ENCODE results near the gene CEP95. TPM values are rescaled to one million over a fixed set of nuclear protein-coding genes. Genes with fewer than 3 reads are reported as not detected.

Gene CEP95
- total RNA-seq, 1 experiment from 2014 or later, result 63.8 TPM

DNA sequence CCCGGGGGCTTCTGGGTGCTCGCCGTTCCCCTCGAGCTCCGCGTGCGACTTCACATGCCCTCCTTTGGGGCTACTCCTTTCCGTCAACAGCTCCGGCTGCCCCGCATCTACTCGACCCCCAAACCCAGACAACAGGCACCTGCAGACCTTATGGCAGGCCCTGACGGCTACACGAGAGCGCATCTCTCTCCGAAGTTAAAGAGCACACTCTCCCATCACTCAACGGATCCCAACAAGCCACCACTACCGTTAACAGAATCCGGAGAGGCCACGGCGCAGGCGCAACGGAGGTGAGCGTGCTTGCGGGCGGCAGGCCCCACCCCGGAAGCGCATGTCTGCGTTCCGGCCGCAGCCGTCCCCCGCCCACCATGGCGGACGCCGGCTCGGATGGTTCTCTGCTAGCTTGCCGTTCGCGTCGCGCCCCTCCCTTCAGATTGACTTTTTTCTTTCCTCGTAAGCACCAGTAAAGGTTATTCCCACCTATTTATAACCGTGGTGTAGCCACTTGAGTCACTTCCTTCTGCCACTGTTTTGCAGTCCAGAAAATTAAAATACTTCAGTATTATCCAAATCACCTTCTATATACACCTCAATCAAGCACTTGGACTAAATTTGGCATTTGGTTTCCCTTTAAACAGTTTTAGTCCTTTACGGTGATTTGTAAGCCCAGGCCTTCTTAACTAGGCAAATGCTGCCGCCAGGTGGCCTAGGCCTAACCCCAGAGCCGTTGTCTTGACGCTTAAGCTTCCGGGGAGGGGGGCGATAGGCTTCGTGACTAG is 9.8 kb upstream of the CEP95 start, which contains the start of gene POLG2 (continued):
- TF ChIP-seq, protein P1, sequence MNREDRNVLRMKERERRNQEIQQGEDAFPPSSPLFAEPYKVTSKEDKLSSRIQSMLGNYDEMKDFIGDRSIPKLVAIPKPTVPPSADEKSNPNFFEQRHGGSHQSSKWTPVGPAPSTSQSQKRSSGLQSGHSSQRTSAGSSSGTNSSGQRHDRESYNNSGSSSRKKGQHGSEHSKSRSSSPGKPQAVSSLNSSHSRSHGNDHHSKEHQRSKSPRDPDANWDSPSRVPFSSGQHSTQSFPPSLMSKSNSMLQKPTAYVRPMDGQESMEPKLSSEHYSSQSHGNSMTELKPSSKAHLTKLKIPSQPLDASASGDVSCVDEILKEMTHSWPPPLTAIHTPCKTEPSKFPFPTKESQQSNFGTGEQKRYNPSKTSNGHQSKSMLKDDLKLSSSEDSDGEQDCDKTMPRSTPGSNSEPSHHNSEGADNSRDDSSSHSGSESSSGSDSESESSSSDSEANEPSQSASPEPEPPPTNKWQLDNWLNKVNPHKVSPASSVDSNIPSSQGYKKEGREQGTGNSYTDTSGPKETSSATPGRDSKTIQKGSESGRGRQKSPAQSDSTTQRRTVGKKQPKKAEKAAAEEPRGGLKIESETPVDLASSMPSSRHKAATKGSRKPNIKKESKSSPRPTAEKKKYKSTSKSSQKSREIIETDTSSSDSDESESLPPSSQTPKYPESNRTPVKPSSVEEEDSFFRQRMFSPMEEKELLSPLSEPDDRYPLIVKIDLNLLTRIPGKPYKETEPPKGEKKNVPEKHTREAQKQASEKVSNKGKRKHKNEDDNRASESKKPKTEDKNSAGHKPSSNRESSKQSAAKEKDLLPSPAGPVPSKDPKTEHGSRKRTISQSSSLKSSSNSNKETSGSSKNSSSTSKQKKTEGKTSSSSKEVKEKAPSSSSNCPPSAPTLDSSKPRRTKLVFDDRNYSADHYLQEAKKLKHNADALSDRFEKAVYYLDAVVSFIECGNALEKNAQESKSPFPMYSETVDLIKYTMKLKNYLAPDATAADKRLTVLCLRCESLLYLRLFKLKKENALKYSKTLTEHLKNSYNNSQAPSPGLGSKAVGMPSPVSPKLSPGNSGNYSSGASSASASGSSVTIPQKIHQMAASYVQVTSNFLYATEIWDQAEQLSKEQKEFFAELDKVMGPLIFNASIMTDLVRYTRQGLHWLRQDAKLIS (CRISPR knock-in tag; IDR thresholded peaks at IDR 0.05; ENCODE audit: borderline replicate concordance), result no peak
- TF ChIP-seq, protein P2, sequence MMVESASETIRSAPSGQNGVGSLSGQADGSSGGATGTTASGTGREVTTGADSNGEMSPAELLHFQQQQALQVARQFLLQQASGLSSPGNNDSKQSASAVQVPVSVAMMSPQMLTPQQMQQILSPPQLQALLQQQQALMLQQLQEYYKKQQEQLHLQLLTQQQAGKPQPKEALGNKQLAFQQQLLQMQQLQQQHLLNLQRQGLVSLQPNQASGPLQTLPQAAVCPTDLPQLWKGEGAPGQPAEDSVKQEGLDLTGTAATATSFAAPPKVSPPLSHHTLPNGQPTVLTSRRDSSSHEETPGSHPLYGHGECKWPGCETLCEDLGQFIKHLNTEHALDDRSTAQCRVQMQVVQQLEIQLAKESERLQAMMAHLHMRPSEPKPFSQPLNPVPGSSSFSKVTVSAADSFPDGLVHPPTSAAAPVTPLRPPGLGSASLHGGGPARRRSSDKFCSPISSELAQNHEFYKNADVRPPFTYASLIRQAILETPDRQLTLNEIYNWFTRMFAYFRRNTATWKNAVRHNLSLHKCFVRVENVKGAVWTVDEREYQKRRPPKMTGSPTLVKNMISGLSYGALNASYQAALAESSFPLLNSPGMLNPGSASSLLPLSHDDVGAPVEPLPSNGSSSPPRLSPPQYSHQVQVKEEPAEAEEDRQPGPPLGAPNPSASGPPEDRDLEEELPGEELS (CRISPR knock-in tag; IDR thresholded peaks at IDR 0.05), result peak; percentile 71
- TF ChIP-seq RORB (CRISPR knock-in tag; IDR thresholded peaks at IDR 0.05) (peak; percentile 73; the same call in 1 of the 2 replicates), GABPB1 (CRISPR knock-in tag; IDR thresholded peaks at IDR 0.05) (peak; percentile 73), CREM (CRISPR knock-in tag; IDR thresholded peaks at IDR 0.05) (0 out of 2 replicates have a peak, but pooled peaks have one; percentile 17), EMX1 (CRISPR knock-in tag; IDR thresholded peaks at IDR 0.05) (peak; percentile 96), NFATC4 (CRISPR knock-in tag; IDR thresholded peaks at IDR 0.05) (peak; percentile 91), CREB1 (CRISPR knock-in tag; IDR thresholded peaks at IDR 0.05) (no peak), CBFB (CRISPR knock-in tag; IDR thresholded peaks at IDR 0.05; ENCODE audit: low read depth) (0 out of 2 replicates have a peak, but pooled peaks have one; percentile 29), ZNF416 (CRISPR knock-in tag; IDR thresholded peaks at IDR 0.05) (peak; percentile 18; the same call in 1 of the 2 replicates), SMAD3 (CRISPR knock-in tag; IDR thresholded peaks at IDR 0.05; ENCODE audit: borderline replicate concordance) (0 out of 2 replicates have a peak, but pooled peaks have one; percentile 4), PRRX2 (CRISPR knock-in tag; IDR thresholded peaks at IDR 0.05) (peak; percentile 89), ATF1 (CRISPR knock-in tag; IDR thresholded peaks at IDR 0.05) (0 out of 2 replicates have a peak, but pooled peaks have one; percentile 31)
- TF ChIP-seq, protein P3, sequence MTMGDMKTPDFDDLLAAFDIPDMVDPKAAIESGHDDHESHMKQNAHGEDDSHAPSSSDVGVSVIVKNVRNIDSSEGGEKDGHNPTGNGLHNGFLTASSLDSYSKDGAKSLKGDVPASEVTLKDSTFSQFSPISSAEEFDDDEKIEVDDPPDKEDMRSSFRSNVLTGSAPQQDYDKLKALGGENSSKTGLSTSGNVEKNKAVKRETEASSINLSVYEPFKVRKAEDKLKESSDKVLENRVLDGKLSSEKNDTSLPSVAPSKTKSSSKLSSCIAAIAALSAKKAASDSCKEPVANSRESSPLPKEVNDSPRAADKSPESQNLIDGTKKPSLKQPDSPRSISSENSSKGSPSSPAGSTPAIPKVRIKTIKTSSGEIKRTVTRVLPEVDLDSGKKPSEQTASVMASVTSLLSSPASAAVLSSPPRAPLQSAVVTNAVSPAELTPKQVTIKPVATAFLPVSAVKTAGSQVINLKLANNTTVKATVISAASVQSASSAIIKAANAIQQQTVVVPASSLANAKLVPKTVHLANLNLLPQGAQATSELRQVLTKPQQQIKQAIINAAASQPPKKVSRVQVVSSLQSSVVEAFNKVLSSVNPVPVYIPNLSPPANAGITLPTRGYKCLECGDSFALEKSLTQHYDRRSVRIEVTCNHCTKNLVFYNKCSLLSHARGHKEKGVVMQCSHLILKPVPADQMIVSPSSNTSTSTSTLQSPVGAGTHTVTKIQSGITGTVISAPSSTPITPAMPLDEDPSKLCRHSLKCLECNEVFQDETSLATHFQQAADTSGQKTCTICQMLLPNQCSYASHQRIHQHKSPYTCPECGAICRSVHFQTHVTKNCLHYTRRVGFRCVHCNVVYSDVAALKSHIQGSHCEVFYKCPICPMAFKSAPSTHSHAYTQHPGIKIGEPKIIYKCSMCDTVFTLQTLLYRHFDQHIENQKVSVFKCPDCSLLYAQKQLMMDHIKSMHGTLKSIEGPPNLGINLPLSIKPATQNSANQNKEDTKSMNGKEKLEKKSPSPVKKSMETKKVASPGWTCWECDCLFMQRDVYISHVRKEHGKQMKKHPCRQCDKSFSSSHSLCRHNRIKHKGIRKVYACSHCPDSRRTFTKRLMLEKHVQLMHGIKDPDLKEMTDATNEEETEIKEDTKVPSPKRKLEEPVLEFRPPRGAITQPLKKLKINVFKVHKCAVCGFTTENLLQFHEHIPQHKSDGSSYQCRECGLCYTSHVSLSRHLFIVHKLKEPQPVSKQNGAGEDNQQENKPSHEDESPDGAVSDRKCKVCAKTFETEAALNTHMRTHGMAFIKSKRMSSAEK (CRISPR knock-in tag; IDR thresholded peaks at IDR 0.05; ENCODE audit: borderline replicate concordance), result peak; percentile 76; the same call in 1 of the 2 replicates

DNA sequence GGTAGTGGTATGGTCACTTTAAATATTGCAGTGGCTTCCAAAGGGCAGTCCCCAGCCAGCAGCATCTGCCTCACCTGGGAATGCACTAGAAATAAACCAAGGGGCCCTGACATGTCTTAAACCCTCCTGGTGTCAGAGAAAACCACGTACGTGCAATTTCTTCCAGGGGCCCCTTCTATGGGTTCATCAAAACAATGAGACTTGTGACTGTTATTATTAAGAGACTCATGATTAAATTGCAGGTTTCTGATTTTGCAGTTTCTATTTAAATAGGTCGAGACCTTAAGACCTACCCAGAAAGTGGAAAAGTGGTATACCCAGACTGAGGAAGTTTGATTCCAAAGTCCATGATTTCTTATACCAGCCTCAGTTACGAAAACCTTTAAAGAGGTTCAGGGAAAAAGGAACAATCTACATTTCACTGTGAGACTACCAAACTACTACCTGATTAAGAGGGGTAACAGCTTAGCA is 9.2 kb upstream of the CEP95 start:
- H3K27me3 Mint-ChIP-seq (ENCODE audit: low read depth), result no peaks in the 10 kb centered on the region
- peak overlapping the region; percentile 100 for H3K4me3 Mint-ChIP-seq
- TF ChIP-seq, protein P4, sequence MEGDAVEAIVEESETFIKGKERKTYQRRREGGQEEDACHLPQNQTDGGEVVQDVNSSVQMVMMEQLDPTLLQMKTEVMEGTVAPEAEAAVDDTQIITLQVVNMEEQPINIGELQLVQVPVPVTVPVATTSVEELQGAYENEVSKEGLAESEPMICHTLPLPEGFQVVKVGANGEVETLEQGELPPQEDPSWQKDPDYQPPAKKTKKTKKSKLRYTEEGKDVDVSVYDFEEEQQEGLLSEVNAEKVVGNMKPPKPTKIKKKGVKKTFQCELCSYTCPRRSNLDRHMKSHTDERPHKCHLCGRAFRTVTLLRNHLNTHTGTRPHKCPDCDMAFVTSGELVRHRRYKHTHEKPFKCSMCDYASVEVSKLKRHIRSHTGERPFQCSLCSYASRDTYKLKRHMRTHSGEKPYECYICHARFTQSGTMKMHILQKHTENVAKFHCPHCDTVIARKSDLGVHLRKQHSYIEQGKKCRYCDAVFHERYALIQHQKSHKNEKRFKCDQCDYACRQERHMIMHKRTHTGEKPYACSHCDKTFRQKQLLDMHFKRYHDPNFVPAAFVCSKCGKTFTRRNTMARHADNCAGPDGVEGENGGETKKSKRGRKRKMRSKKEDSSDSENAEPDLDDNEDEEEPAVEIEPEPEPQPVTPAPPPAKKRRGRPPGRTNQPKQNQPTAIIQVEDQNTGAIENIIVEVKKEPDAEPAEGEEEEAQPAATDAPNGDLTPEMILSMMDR (IDR thresholded peaks at IDR 0.05), result peak; percentile 16; the same call in 1 of the 2 replicates
- TF ChIP-seq, protein P5, sequence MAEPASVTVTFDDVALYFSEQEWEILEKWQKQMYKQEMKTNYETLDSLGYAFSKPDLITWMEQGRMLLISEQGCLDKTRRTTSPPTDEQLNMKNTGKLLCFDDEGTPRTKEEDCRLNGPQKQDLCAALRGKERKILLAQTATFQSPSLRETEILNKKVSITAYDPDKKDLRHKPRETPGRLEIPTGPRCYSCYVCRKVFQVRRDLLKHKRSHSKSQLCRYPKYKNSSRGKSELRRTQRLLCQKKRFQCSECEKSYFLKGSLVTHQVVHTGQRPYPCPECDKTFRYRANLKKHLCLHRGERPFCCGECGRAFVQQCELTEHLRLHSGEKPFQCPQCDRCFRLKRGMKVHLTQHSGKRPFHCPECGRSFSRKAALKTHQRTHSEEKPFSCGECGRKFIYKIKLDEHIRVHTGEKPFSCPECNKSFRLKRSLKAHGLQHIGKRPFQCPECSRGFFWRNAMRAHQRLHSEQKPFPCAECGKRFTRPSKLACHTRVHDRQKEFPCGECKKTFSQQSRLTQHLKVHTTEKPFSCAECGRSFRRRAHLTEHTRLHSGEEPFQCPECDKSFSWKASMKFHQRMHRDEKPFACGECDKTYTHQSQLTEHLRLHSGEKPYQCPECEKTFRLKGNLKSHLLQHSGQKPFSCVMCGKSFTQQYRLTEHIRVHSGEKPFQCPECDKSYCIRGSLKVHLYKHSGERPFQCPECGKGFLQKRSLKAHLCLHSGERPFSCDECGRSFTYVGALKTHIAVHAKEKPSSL (CRISPR knock-in tag; conservative IDR thresholded peaks at IDR 0.05), result 0 out of 2 replicates have a peak, but pooled peaks have one; percentile 29
- TF ChIP-seq NFATC4 (CRISPR knock-in tag; IDR thresholded peaks at IDR 0.05) (0 out of 2 replicates have a peak, but pooled peaks have one; percentile 3), ZNF423 (CRISPR knock-in tag; IDR thresholded peaks at IDR 0.05) (no peak), ZNF317 (CRISPR knock-in tag; IDR thresholded peaks at IDR 0.05; ENCODE audit: borderline replicate concordance, low read depth) (peak; percentile 10; the same call in 1 of the 2 replicates), ZNF219 (CRISPR knock-in tag; IDR thresholded peaks at IDR 0.05; ENCODE audit: borderline replicate concordance) (no peak)
- DNase-seq (ENCODE audit: low spot score) (no peak), ATAC-seq (no peak)
- H3K4me1 Mint-ChIP-seq, result peaks cover 59% of the 10 kb centered on the region
- H3K9me3 Mint-ChIP-seq, result no peaks in the 10 kb centered on the region
- peak overlapping the region; percentile 98 for H3K27ac Mint-ChIP-seq
- peaks cover 52% of the 10 kb centered on the region for H3K36me3 Mint-ChIP-seq
- ChIA-PET POLR2A (interaction anchor here (2.7 kb wide), 1 partner anchor 8 kb away, joined by 53 read pairs; the partner anchor contains the start of genes CEP95 and DDX5), CTCF (interaction anchor here (0.5 to 2.7 kb wide), 6 partner anchors 7 to 281 kb away, joined by 3 to 32 read pairs (median 6); partner anchors contain the start of genes CEP95 and DDX5)

Data from WTC11 (cell line).